A549 treated with RU486 at 1 μM for 4 hours (cell line): Measurements from ENCODE around the gene BCAP31. TPM values are rescaled to one million over a fixed set of nuclear protein-coding genes. Genes with fewer than 3 reads are reported as not detected.

Experiments used
- total RNA-seq: library from RNA; stranded (reverse); fragments of 200-300 nt; extraction: Qiagen RNA extraction; gene quantifications from 5 replicates; pipeline ENCODE4 v1.2.3, GENCODE V29; 2022; ENCODE audit warnings: low read depth

Gene BCAP31
- total RNA-seq, result 376 to 420 TPM (median 389 TPM) in 5 replicates

DNA sequence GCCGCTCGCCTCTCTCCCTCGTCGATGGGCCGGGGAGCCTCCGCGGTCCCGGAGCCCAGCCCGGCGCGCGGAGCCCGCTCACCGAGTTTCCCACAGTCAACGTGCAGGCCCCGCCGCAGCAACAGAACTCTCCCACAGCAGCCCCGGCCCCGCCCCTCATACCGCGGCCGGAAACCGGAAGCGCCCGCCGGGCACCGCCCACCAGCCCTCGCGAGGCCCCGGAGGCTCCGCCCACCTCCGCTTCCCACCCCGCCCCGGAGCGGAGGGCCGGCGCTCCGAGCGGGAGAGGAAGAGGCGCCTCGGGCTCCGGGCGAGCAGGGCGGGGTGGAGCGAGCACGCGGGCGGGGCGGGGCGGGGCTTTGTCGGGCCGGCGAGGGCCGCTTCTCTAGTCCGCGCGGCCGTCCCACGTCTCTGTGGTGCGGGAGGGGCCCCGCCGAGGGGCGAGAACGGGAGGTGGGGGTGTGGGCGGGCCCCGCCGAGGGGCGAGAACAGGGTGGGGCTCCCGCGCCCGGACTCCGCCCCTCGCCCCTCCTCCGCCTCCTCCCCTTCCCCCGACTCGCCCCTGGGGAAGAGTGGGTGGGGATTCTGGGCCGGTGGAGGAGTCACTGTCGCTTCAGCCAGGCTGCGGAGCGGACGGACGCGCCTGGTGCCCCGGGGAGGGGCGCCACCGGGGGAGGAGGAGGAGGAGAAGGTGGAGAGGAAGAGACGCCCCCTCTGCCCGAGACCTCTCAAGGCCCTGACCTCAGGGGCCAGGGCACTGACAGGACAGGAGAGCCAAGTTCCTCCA is at the start of gene BCAP31, which contains the start of gene ABCD1:
Gene BCAP31, minus strand, starts transcription at position 136 of the 787 bp plus-strand sequence. CDS start 1,143 bp downstream, outside the sequence.
Gene ABCD1, plus strand, starts transcription at position 605 of the 787 bp plus-strand sequence. CDS start 411 bp downstream, outside the sequence.

DNA sequence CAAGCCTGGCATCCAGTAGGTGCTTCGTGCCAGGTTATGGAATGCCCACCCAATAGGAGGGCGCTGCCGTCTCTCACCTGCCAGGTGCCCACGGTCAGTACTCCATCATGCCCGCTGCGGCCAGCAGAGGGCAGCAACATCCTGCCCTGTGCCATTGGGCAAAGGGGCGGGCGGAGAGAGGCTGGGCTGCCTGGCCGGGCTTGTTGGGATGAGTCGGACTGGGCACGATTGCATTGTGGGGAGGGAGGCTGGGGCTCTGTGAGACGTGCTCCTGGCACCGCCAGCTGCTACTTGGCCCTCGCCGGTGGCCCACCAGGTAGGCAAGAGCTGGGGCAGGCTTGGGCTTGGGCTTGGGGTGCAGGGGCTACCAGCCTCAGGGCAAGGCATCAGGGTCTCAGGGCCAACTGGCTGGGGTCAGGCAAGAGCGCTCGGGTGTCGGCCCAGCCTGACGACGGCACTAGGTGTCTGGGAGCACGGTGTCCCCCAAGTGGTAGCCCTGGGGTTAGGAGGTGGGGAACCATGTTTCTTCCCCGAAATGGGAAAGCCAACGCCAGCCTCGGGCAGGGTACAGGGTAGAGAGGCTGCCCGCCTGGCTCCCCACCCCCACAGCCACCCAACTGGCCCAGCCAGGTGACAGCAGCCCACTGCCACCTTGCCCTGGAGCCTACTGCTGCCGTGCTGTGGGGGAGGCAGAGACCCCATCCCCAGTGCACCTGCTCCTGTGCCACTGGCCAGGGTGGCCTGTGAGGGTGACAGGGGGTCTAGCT is 40.0 kb upstream of the BCAP31 start, which contains the start of gene PLXNB3:
Gene PLXNB3, plus strand, starts transcription at position 261 of the 767 bp plus-strand sequence. CDS start 1,287 bp downstream, outside the sequence.

DNA sequence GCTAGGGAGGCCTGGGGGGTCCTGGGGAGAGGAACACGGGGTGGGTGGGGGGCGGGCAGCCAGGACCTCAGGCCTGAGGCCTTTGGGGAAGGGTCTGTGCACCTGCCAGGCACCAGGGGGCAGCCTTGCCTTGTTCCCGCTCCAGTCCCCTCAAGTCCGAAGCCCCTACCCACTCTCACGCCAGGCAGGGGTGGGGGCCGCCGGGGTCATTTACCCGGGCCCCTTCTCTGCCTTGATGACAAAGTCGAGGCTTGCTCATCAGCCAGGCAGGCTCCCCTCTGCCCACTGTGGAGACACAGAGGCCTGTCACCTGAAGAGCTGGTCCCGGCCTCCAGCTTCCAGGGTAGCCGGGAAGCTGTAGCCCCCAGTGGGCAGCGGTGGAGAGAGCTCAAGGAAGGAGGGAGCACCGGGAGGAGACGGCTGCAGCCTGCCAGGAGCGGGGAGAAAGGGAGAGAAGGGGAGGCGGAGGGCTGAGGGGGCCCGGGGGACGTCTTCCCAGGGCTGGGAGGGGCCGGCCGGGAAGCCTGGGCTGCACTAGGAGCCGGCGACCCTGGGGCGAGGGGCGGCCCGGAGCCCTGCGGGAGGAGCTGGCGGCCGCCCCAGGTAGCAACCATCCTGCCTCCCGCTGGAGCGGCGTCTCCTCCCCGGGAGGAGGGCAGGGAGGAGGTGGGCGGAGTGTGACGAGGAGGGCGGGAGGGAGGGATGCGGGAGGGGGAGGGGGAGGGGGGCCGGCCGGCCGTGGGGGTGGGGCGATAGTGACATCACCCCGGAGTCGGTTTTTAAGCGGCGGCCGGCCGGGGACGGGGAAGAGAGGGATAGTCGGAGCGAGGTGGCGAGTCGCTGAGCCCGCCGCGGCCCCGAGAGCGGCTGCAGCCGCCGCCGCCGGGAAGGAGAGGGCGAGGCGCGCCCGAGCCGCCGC is 36.8 kb downstream of the BCAP31 start, which contains the start of gene SLC6A8:
Gene SLC6A8, plus strand, starts transcription at position 806 of the 919 bp plus-strand sequence. CDS start 649 bp downstream, outside the sequence.

DNA sequence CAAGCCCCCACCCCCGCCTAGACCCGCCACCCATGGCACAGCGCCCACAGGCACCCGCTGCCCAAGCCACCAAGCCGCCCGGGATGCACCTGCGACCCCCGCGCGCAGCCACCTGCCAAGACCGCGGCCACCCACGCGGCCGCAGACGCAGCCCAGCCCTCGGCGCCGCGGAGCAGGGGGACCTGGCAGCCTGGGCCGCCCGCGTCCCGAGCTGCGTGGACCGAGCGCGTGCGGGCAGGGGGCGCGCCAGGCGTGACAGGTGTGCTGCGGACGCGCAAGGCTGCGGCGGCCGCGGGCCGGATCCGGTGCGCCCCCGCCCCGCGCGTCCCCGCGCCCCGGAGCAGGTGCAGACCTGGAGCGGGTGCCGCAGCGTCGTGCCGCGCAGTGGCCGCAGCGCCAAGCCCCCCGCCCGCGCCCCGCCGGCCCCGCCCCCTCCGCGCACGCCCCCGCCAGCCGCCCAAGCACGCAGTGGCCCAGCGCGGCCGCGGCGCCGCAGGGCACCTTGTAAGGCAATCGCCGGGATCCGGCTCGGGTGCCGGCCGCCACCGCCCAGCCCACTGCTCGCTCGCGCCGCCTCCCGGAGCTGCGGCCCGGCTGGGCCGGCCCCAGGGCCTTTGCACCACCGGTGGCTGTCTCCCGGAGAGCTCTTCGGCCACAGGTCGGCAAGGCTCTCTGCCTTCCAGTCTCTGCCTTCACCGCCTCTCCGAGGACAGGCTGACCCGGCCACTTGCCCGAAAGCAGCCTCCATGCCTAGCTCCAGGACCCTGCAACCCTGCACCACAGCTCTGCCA is 50.6 kb downstream of the BCAP31 start, which contains the start of gene PNCK:
Gene PNCK, minus strand, starts transcription at position 386 of the 791 bp plus-strand sequence. CDS start 737 bp downstream, outside the sequence.

Other genes starting within 250 kb of the BCAP31 start
- gene BGN, start 229.4 kb downstream of the BCAP31 start, total RNA-seq, result 0.07 TPM in 1 of 5 replicates, not detected in the others
- 0.06 to 0.15 TPM (median 0.10 TPM) in 4 of 5 replicates, not detected in the other for gene ATP2B3, start 206.7 kb downstream of the BCAP31 start, total RNA-seq
- gene CCNQ, start 125.2 kb downstream of the BCAP31 start, total RNA-seq, result 37.3 to 57.1 TPM (median 54.5 TPM) in 5 replicates
- 0.89 to 2.1 TPM (median 1.4 TPM) in 5 replicates for gene DUSP9, start 77.2 kb downstream of the BCAP31 start, total RNA-seq
- gene PNCK, start 50.6 kb downstream of the BCAP31 start, total RNA-seq, result 0.16 to 2.0 TPM (median 0.49 TPM) in 4 of 5 replicates, not detected in the other
- gene SLC6A8, start 36.5 kb downstream of the BCAP31 start, total RNA-seq, result 8.8 to 12.5 TPM (median 9.8 TPM) in 5 replicates
- 2.1 to 3.9 TPM (median 3.7 TPM) in 5 replicates for gene ABCD1, start 469 bp upstream of the BCAP31 start, total RNA-seq
- gene PLXNB3, start 39.9 kb upstream of the BCAP31 start, total RNA-seq, result 1.7 to 5.0 TPM (median 3.0 TPM) in 5 replicates
- gene SRPK3, start 56.7 kb upstream of the BCAP31 start, total RNA-seq, result 0.02 to 0.05 TPM (median 0.02 TPM) in 3 of 5 replicates, not detected in the others
- 55.4 to 64.5 TPM (median 62.6 TPM) in 5 replicates for gene IDH3G, start 70.0 kb upstream of the BCAP31 start, total RNA-seq
- 358 to 451 TPM (median 405 TPM) in 5 replicates for gene SSR4, start 70.3 kb upstream of the BCAP31 start, total RNA-seq
- gene PDZD4, start 106.2 kb upstream of the BCAP31 start, total RNA-seq, result 2.8 to 3.8 TPM (median 3.1 TPM) in 5 replicates
- 18.0 to 23.1 TPM (median 20.8 TPM) in 5 replicates for gene L1CAM, start 161.8 kb upstream of the BCAP31 start, total RNA-seq
- 0.09 to 0.13 TPM in 2 of 5 replicates, not detected in the others for gene AVPR2, start 180.3 kb upstream of the BCAP31 start, total RNA-seq
- gene ARHGAP4, start 201.9 kb upstream of the BCAP31 start, total RNA-seq, result 1.2 to 1.6 TPM (median 1.4 TPM) in 5 replicates
- gene NAA10, start 210.7 kb upstream of the BCAP31 start, total RNA-seq, result 211 to 249 TPM (median 229 TPM) in 5 replicates
- 0.07 to 0.13 TPM in 2 of 5 replicates, not detected in the others for gene RENBP, start 220.3 kb upstream of the BCAP31 start, total RNA-seq
- gene HCFC1, start 247.4 kb upstream of the BCAP31 start, total RNA-seq, result 32.5 to 43.2 TPM (median 41.6 TPM) in 5 replicates
- 4.4 to 7.5 TPM (median 5.6 TPM) in 5 replicates for gene TMEM187, start 248.4 kb upstream of the BCAP31 start, total RNA-seq